Breast epithelium (tissue), 3 donors: Measurements from ENCODE around the gene USH1C.

Source experiments
- CTCF ChIP-seq, 3 donors: fragments of 450-650 bp; IDR thresholded peaks; one replicate each; pipeline ENCODE4 v1.5.1; 2016 to 2017; ENCODE audit warnings: antibody characterized with exemption in 3 of 3, mild to moderate bottlenecking in 3 of 3, moderate library complexity in 3 of 3
- POLR2A ChIP-seq: fragments of 450-650 bp; IDR thresholded peaks from one replicate; pipeline ENCODE4 v1.6.1; 2016; ENCODE audit warnings: antibody characterized with exemption, mild to moderate bottlenecking, moderate library complexity
- POLR2AphosphoS5 ChIP-seq, 3 donors: sonication (generic); formaldehyde crosslinking; IDR thresholded peaks; one replicate each; pipeline ENCODE4 v1.6.1; 2017; ENCODE audit warnings: antibody characterized with exemption in 3 of 3

GRCh38 chr11:17526931-17527627 is 17.1 kb downstream of the USH1C start:
- no peak for TF ChIP-seq POLR2A
- no peak for TF ChIP-seq CTCF (IDR thresholded peaks at IDR 0.05)
- no peak for TF ChIP-seq POLR2AphosphoS5 (IDR thresholded peaks at IDR 0.05)
